Omental fat pad (tissue), 4 donors: Measurements from ENCODE around the gene TXK. TPM values are rescaled to one million over a fixed set of nuclear protein-coding genes. Genes with fewer than 3 reads are reported as not detected.

ENCODE experiments used
- ATAC-seq: fragments of 150-250 bp; one replicate; pipeline ENCODE4 v1.9.1; 2016; ENCODE audit warnings: mild to moderate bottlenecking, moderate library complexity; ENCODE audit not compliant: low FRiP score
- DNase-seq: peaks from one replicate; pipeline ENCODE4 v3.0.0-alpha.2; 2019; ENCODE audit warnings: low spot score
- CTCF ChIP-seq, 3 donors: fragments of 450-650 bp; IDR thresholded peaks; one replicate each; pipeline ENCODE4 v1.5.1; 2016 to 2017; ENCODE audit warnings: antibody characterized with exemption in 3 of 3, mild to moderate bottlenecking in 3 of 3, moderate library complexity in 2 of 3
- small RNA-seq: library from RNA; depleted of rRNA; stranded (forward); fragments of <200 nt; gene quantifications from one replicate; pipeline ENCODE3, GENCODE V24; 2016
- total RNA-seq, 4 donors: library from RNA; depleted of rRNA; stranded (reverse); fragments of >200 nt; gene quantifications; one replicate each; pipeline ENCODE4 v1.1.0, GENCODE V29; 2016

The TXK gene
- total RNA-seq, 4 donors from 2014 or later = 1.8 to 3.5 (median 2.8) TPM

- no peak for TF ChIP-seq CTCF (IDR thresholded peaks at IDR 0.05)
- ATAC-seq = no peak
- no peak for DNase-seq
Measured at GRCh38 chr4:48018112-48018511, 115.9 kb downstream of the TXK start.

- ATAC-seq (peak; percentile 91), DNase-seq (peak; percentile 37)
- TF ChIP-seq CTCF (IDR thresholded peaks at IDR 0.05) = no peak
Measured at GRCh38 chr4:48017108-48017571, 116.9 kb downstream of the TXK start.

Small RNA genes lying within 50 kb of the gene (small RNA-seq; reads per million reads assigned to genes)
- gene RF00019 (not detected), gene RF00026 (not detected), gene RNU6-838P (not detected)

Other genes with a start within 250 kb of the TXK start
- 10 to 100 TPM in 2 of 4 donors, 1 to 10 TPM in 2; 6.3 to 14.0 (median 8.6) TPM for gene NFXL1, start 219.7 kb downstream of the TXK start, total RNA-seq
- gene CNGA1, start 117.6 kb downstream of the TXK start, total RNA-seq = 1 to 10 TPM in 3 of 4 donors, not detected in 1; 1.1 to 1.7 (median 1.4) TPM
- 1 to 10 TPM in 2 of 4 donors, under 1 TPM in 1, not detected in 1; 0.50 to 6.5 (median 1.1) TPM for gene NIPAL1, start 117.5 kb downstream of the TXK start, total RNA-seq
- 1 to 10 TPM; 2.6 to 4.8 (median 3.9) TPM for gene TEC, start 135.6 kb upstream of the TXK start, total RNA-seq
- gene SLAIN2, start 207.3 kb upstream of the TXK start, total RNA-seq = 10 to 100 TPM; 27.7 to 92.6 (median 57.4) TPM